GM12801 (cell line): Measurements from ENCODE around the gene CD300LB.

Experiments
- CTCF ChIP-seq: IDR thresholded peaks from one replicate; pipeline ENCODE4 v1.5.1; 2011; ENCODE audit warnings: control low read depth; ENCODE audit not compliant: insufficient read length; ENCODE audit errors: extremely low read depth

The CD300LB gene

GRCh38 chr17:74471341-74471740 is 59.9 kb downstream of the CD300LB start:
- TF ChIP-seq CTCF = no peak
